ENCODE results near the gene WDR90.

- TF ChIP-seq, protein P1, sequence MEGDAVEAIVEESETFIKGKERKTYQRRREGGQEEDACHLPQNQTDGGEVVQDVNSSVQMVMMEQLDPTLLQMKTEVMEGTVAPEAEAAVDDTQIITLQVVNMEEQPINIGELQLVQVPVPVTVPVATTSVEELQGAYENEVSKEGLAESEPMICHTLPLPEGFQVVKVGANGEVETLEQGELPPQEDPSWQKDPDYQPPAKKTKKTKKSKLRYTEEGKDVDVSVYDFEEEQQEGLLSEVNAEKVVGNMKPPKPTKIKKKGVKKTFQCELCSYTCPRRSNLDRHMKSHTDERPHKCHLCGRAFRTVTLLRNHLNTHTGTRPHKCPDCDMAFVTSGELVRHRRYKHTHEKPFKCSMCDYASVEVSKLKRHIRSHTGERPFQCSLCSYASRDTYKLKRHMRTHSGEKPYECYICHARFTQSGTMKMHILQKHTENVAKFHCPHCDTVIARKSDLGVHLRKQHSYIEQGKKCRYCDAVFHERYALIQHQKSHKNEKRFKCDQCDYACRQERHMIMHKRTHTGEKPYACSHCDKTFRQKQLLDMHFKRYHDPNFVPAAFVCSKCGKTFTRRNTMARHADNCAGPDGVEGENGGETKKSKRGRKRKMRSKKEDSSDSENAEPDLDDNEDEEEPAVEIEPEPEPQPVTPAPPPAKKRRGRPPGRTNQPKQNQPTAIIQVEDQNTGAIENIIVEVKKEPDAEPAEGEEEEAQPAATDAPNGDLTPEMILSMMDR (IDR thresholded peaks at IDR 0.05): no peak
- no peak for TF ChIP-seq POLR2A (IDR thresholded peaks at IDR 0.05)
Observed at GRCh38 chr16:629833-630248, 19.3 kb upstream of the WDR90 start.
